Measurements from ENCODE around the gene LRP1B. TPM values are rescaled to one million over a fixed set of nuclear protein-coding genes. Genes with fewer than 3 reads are reported as not detected.

Gene LRP1B
- total and polyA plus RNA-seq, 8 donors = 0.03 to 1.6 (median 0.84) TPM

- no peak for ATAC-seq
- Histone ChIP-seq H3K36me3 (no peaks in the 10 kb centered on the region), H3K4me3 (no peak overlapping the region), H3K9me3 (no peaks in the 10 kb centered on the region), H3K4me1 (no peaks in the 10 kb centered on the region), H3K27me3 (no peaks in the 10 kb centered on the region), H3K27ac (no peak overlapping the region)
- no peak for TF ChIP-seq CTCF (IDR thresholded peaks at IDR 0.05)
- DNase-seq = no peak
- intact Hi-C loops (cut with DNase I) = no loop called here
Observed at GRCh38 chr2:141699573-141699972, 431.2 kb downstream of the LRP1B start.

GRCh38 chr2:141698500-141698899 lies 432.3 kb downstream of the LRP1B start:
- no peak for TF ChIP-seq CTCF (IDR thresholded peaks at IDR 0.05)
- intact Hi-C loops (cut with DNase I) = no loop called here

GRCh38 chr2:141697035-141697434 lies 433.8 kb downstream of the LRP1B start:
- intact Hi-C loops (cut with DNase I) = no loop called here

More at GRCh38 chr2:141698500-141698899, 432.3 kb downstream of the LRP1B start:
- H3K4me1 ChIP-seq = no peaks in the 10 kb centered on the region
- H3K4me3 ChIP-seq = no peak overlapping the region
- H3K27me3 ChIP-seq = no peaks in the 10 kb centered on the region
- DNase-seq (no peak), ATAC-seq (no peak)
- no peak overlapping the region for H3K27ac ChIP-seq
- H3K9me3 ChIP-seq = peaks cover 0 to 5% of the 10 kb centered on the region in 2 donors
- no peaks in the 10 kb centered on the region for H3K36me3 ChIP-seq

GRCh38 chr2:141694180-141694579 lies 436.6 kb downstream of the LRP1B start:
- Histone ChIP-seq H3K27me3 (no peaks in the 10 kb centered on the region), H3K4me3 (no peak overlapping the region), H3K9me3 (peaks cover 0 to 7% of the 10 kb centered on the region in 2 donors), H3K36me3 (no peaks in the 10 kb centered on the region), H3K27ac (no peak overlapping the region), H3K4me1 (no peaks in the 10 kb centered on the region)
- DNase-seq (no peak), ATAC-seq (no peak)
- no peak for TF ChIP-seq CTCF (IDR thresholded peaks at IDR 0.05)
- intact Hi-C loops (cut with DNase I) = no loop called here

More at GRCh38 chr2:141697035-141697434, 433.8 kb downstream of the LRP1B start:
- Histone ChIP-seq H3K36me3 (no peaks in the 10 kb centered on the region), H3K27ac (no peak overlapping the region), H3K4me1 (no peaks in the 10 kb centered on the region), H3K27me3 (no peaks in the 10 kb centered on the region), H3K9me3 (peaks cover 0 to 7% of the 10 kb centered on the region in 2 donors), H3K4me3 (no peak overlapping the region)
- DNase-seq (no peak), ATAC-seq (no peak)
- TF ChIP-seq CTCF (IDR thresholded peaks at IDR 0.05) = no peak

- peak; percentile 86 for ATAC-seq
- intact Hi-C loops (cut with DNase I) = no loop called here
Observed at GRCh38 chr2:141692829-141693228, 438.0 kb downstream of the LRP1B start.

More at GRCh38 chr2:141692829-141693228, 438.0 kb downstream of the LRP1B start:
- no peaks in the 10 kb centered on the region for H3K27me3 ChIP-seq
- H3K4me1 ChIP-seq = no peaks in the 10 kb centered on the region
- no peaks in the 10 kb centered on the region for H3K36me3 ChIP-seq
- peaks cover 0 to 7% of the 10 kb centered on the region in 2 donors for H3K9me3 ChIP-seq
- peak in 1 of 4 donors; percentile 48 for DNase-seq
- TF ChIP-seq CTCF (IDR thresholded peaks at IDR 0.05) = no peak
- no peak overlapping the region for H3K27ac ChIP-seq
- H3K4me3 ChIP-seq = no peak overlapping the region

Data from left lung (tissue), 10 donors.